IMR-90 (cell line): ENCODE results near the gene C5AR2. TPM values are rescaled to one million over a fixed set of nuclear protein-coding genes. Genes with fewer than 3 reads are reported as not detected.

ENCODE experiments used
- ATAC-seq: fragments of 200-7000 bp; cut with Tn5 transposase; 2 replicates; pipeline ENCODE4 v1.9.1; 2020; ENCODE audit warnings: low read depth, mild to moderate bottlenecking, moderate library complexity
- BruUV-seq: library from RNA; stranded (reverse); fragments of 400-500 nt; replicated peaks from 2 replicates; lab custom pipeline; 2021; lab: Mats Ljungman, UMichigan
- CTCF ChIA-PET: fragments of 300-600 bp; formaldehyde crosslinking; extraction: SDS; loops from one replicate; lab custom pipeline; 2021; ENCODE audit warnings: antibody characterized with exemption; lab: Yijun Ruan, JAX
- POLR2A ChIA-PET: fragments of 300-600 bp; sonication (Branson Sonifier 250); formaldehyde crosslinking; loops from one replicate; lab custom pipeline; 2022; ENCODE audit warnings: antibody characterized with exemption; ENCODE audit not compliant: unreplicated experiment; lab: Charles Lee
- DNase-seq: peaks from one replicate; pipeline ENCODE4 v3.0.0; 2013
- H2AFZ ChIP-seq: replicated peaks from 2 replicates; pipeline ENCODE3; 2013; ENCODE audit warnings: low read length, mild to moderate bottlenecking; ENCODE audit not compliant: poor library complexity
- H2AK5ac ChIP-seq: 2 replicates; pipeline ENCODE4 v1.6.1; 2013; ENCODE audit warnings: low read depth, low read length, inconsistent platforms
- H2AK9ac ChIP-seq: replicated peaks from 2 replicates; pipeline ENCODE3; 2013; ENCODE audit warnings: mild to moderate bottlenecking, low read depth, low read length, moderate library complexity; ENCODE audit not compliant: poor library complexity
- H2BK120ac ChIP-seq: 2 replicates; pipeline ENCODE4 v1.6.1; 2013; ENCODE audit warnings: low read depth, low read length, inconsistent platforms
- H2BK15ac ChIP-seq: 3 replicates; pipeline ENCODE4 v1.6.1; 2013; ENCODE audit warnings: low read depth, low read length, inconsistent platforms
- H2BK20ac ChIP-seq: 2 replicates; pipeline ENCODE4 v1.6.1; 2013; ENCODE audit warnings: low read depth, mild to moderate bottlenecking, inconsistent platforms, low read length, moderate library complexity
- H2BK5ac ChIP-seq: 2 replicates; pipeline ENCODE4 v1.6.1; 2013; ENCODE audit warnings: mild to moderate bottlenecking, low read depth, low read length, inconsistent platforms; ENCODE audit not compliant: poor library complexity, severe bottlenecking
- H3K14ac ChIP-seq: replicated peaks from 2 replicates; pipeline ENCODE4 v1.6.1; 2013; ENCODE audit warnings: low read depth, low read length, inconsistent platforms
- H3K18ac ChIP-seq: 2 replicates; pipeline ENCODE4 v1.6.1; 2013; ENCODE audit warnings: low read depth, low read length, control low read depth
- H3K23ac ChIP-seq: 2 replicates; pipeline ENCODE4 v1.6.1; 2013; ENCODE audit warnings: low read depth, low read length, inconsistent platforms
- H3K27ac ChIP-seq: 2 replicates; pipeline ENCODE4 v1.5.1; 2013; ENCODE audit warnings: mild to moderate bottlenecking, control low read depth, low read length; ENCODE audit not compliant: insufficient read depth
- H3K27me3 ChIP-seq: 2 replicates; pipeline ENCODE4 v1.6.1; 2013; ENCODE audit warnings: low read length; ENCODE audit not compliant: control insufficient read depth, insufficient read depth
- H3K36me3 ChIP-seq: 2 replicates; pipeline ENCODE4 v1.6.1; 2013; ENCODE audit warnings: low read length, mixed read lengths; ENCODE audit not compliant: control insufficient read depth, insufficient read depth
- H3K4ac ChIP-seq: 2 replicates; pipeline ENCODE4 v1.6.1; 2013; ENCODE audit warnings: low read depth, low read length, inconsistent platforms
- H3K4me1 ChIP-seq: 2 replicates; pipeline ENCODE4 v1.6.1; 2013; ENCODE audit warnings: low read length, mixed read lengths; ENCODE audit not compliant: control insufficient read depth, insufficient read depth
- H3K4me2 ChIP-seq: 2 replicates; pipeline ENCODE4 v1.6.1; 2013; ENCODE audit warnings: low read depth, mild to moderate bottlenecking, control low read depth, low read length, moderate library complexity
- H3K4me3 ChIP-seq: 2 replicates; pipeline ENCODE4 v1.5.1; 2013; ENCODE audit warnings: low read depth, mild to moderate bottlenecking, control low read depth, low read length, moderate library complexity; ENCODE audit not compliant: insufficient read depth
- H3K56ac ChIP-seq: 2 replicates; pipeline ENCODE4 v1.6.1; 2013; ENCODE audit warnings: low read length, inconsistent platforms; ENCODE audit not compliant: insufficient read depth; ENCODE audit errors: extremely low read depth
- H3K79me1 ChIP-seq, 2 experiments: 2 replicates each; pipeline ENCODE4 v1.6.1; 2013; ENCODE audit warnings: low read length in 2 of 2, inconsistent platforms in 1 of 2, low read depth in 1 of 2
- H3K9ac ChIP-seq: 2 replicates; pipeline ENCODE4 v1.6.1; 2013; ENCODE audit warnings: low read depth, low read length, control low read depth
- H3K9me1 ChIP-seq: 2 replicates; pipeline ENCODE4 v1.6.1; 2013; ENCODE audit warnings: low read length, inconsistent platforms; ENCODE audit not compliant: insufficient read depth
- H3K9me3 ChIP-seq: 2 replicates; pipeline ENCODE4 v1.6.1; 2013; ENCODE audit warnings: low read length; ENCODE audit not compliant: control insufficient read depth, insufficient read depth
- H4K20me1 ChIP-seq: 2 replicates; pipeline ENCODE4 v1.6.1; 2013; ENCODE audit warnings: low read length, inconsistent platforms; ENCODE audit not compliant: insufficient read depth
- H4K5ac ChIP-seq: 2 replicates; pipeline ENCODE4 v1.6.1; 2013; ENCODE audit warnings: mild to moderate bottlenecking, low read depth, low read length, control low read depth
- H4K8ac ChIP-seq, 2 experiments: 2 replicates each; pipeline ENCODE4 v1.6.1; 2013; ENCODE audit warnings: low read depth in 2 of 2, low read length in 2 of 2, control low read depth in 1 of 2, inconsistent platforms in 1 of 2
- H4K91ac ChIP-seq: 2 replicates; pipeline ENCODE4 v1.6.1; 2013; ENCODE audit warnings: low read depth, low read length, inconsistent platforms; ENCODE audit not compliant: insufficient read depth
- BHLHE40 ChIP-seq: fragments of 150-350 bp; IDR thresholded peaks from 2 replicates; pipeline ENCODE4 v1.6.1; 2016; ENCODE audit warnings: mild to moderate bottlenecking, low read depth, low read length
- CEBPB ChIP-seq: IDR thresholded peaks from 2 replicates; pipeline ENCODE4 v1.6.1; 2012; ENCODE audit warnings: low read depth, low read length, improper control_type of control experiment
- CHD1 ChIP-seq: IDR thresholded peaks from 2 replicates; pipeline ENCODE4 v1.6.1; 2012; ENCODE audit warnings: low read depth, low read length, improper control_type of control experiment
- CTCF ChIP-seq: conservative IDR thresholded peaks from 2 replicates; pipeline ENCODE4 v1.5.1; 2012; ENCODE audit warnings: mild to moderate bottlenecking, low read depth, low read length, improper control_type of control experiment
- ELK1 ChIP-seq: fragments of 150-350 bp; IDR thresholded peaks from 2 replicates; pipeline ENCODE4 v1.6.1; 2016; ENCODE audit warnings: low read depth, mild to moderate bottlenecking, low read length, moderate library complexity, borderline replicate concordance
- FOS ChIP-seq: fragments of 150-350 bp; IDR thresholded peaks from 2 replicates; pipeline ENCODE4 v1.6.1; 2016; ENCODE audit warnings: low read depth, low read length
- MAFK ChIP-seq: IDR thresholded peaks from 2 replicates; pipeline ENCODE4 v1.6.1; 2012; ENCODE audit warnings: low read depth, low read length, improper control_type of control experiment
- MAZ ChIP-seq: IDR thresholded peaks from 2 replicates; pipeline ENCODE4 v1.6.1; 2012; ENCODE audit warnings: low read depth, mild to moderate bottlenecking, low read length, improper control_type of control experiment, moderate library complexity, borderline replicate concordance
- MXI1 ChIP-seq: IDR thresholded peaks from 2 replicates; pipeline ENCODE4 v1.6.1; 2012; ENCODE audit warnings: low read depth, mild to moderate bottlenecking, low read length, moderate library complexity, borderline replicate concordance
- NFE2L2 ChIP-seq: fragments of 150-350 bp; IDR thresholded peaks from 2 replicates; pipeline ENCODE4 v1.6.1; 2016; ENCODE audit warnings: low read depth, mild to moderate bottlenecking, low read length
- POLR2A ChIP-seq: IDR thresholded peaks from 2 replicates; pipeline ENCODE4 v1.6.1; 2012; ENCODE audit warnings: mild to moderate bottlenecking, low read depth, low read length
- RAD21 ChIP-seq: IDR thresholded peaks from 2 replicates; pipeline ENCODE4 v1.6.1; 2012; ENCODE audit warnings: low read length, improper control_type of control experiment
- RCOR1 ChIP-seq: IDR thresholded peaks from 2 replicates; pipeline ENCODE4 v1.6.1; 2012; ENCODE audit warnings: mild to moderate bottlenecking, low read length, improper control_type of control experiment; ENCODE audit not compliant: insufficient replicate concordance
- RFX5 ChIP-seq: IDR thresholded peaks from 2 replicates; pipeline ENCODE4 v1.8.0; 2012; ENCODE audit warnings: low read depth, mild to moderate bottlenecking, low read length, moderate library complexity
- SMC3 ChIP-seq: fragments of 150-350 bp; IDR thresholded peaks from 2 replicates; pipeline ENCODE4 v1.6.1; 2016; ENCODE audit warnings: low read depth, mild to moderate bottlenecking, antibody characterized with exemption, low read length, moderate library complexity
- USF2 ChIP-seq: fragments of 150-350 bp; IDR thresholded peaks from 2 replicates; pipeline ENCODE4 v1.6.1; 2017; ENCODE audit warnings: mild to moderate bottlenecking, antibody characterized with exemption, low read length, low read depth
- WGBS, 2 experiments: methylation state at CpG; one replicate each; pipeline versions ENCODE4 v1.1.5 to v1.1.7; 2013; ENCODE audit warnings: missing lambda C conversion rate in 2 of 2; ENCODE audit not compliant: insufficient read length in 1 of 2; ENCODE audit errors: extremely low coverage in 2 of 2; 5-methylcytosine and 5-hydroxymethylcytosine counted together
- dilution Hi-C: fragments of 300-500 bp; cut with HindIII; formaldehyde crosslinking; loops from one replicate; pipeline ENCODE4 v1.14.3; 2018; ENCODE audit warnings: low sequenced_read_pairs; ENCODE audit not compliant: unreplicated experiment
- in situ Hi-C: fragments of 300-500 bp; cut with MboI; formaldehyde crosslinking; loops from 3 replicates; pipeline ENCODE4 v1.14.3; 2019; ENCODE audit warnings: low sequenced_read_pairs, inconsistent platforms, mixed read lengths
- intact Hi-C: fragments of 100-400 bp; cut with micrococcal nuclease; formaldehyde crosslinking; loops from 2 replicates; pipeline ENCODE4 v1.10.0; 2022
- polyA plus RNA-seq, 3 experiments: library from polyadenylated mRNA; depleted of rRNA; stranded (reverse); fragments of >200 nt; gene quantifications; 2 replicates each; pipeline ENCODE4 v1.2.3, GENCODE V29; 2012; ENCODE audit warnings: low replicate concordance in 1 of 3
- total RNA-seq: library from RNA; depleted of rRNA; stranded (reverse); fragments of >200 nt; gene quantifications from 2 replicates; pipeline ENCODE4 v1.2.3, GENCODE V29; 2012

C5AR2 gene
- total and polyA plus RNA-seq, 2 of the 4 experiments (the other 2 are of a cell fraction) = not detected

GRCh38 chr19:47309608-47310007 lies 22.4 kb upstream of the C5AR2 start, which contains the start of gene C5AR1:
C5AR1 (plus strand) TSS chr19:47309861; CDS start chr19:47309896, 35 bp downstream.
- intact Hi-C loops = loop anchor here (5.0 kb wide), 2 partner anchors 38 to 388 kb away; partner anchors contain the start of gene DHX34

More at GRCh38 chr19:47309608-47310007, 22.4 kb upstream of the C5AR2 start, which contains the start of gene C5AR1:
- no peak within 1 kb of the TSS for H2BK15ac ChIP-seq
- H2AK9ac ChIP-seq = no peak within 1 kb of the TSS
- no peak for DNase-seq
- H3K18ac ChIP-seq = no peak within 1 kb of the TSS
- H3K4me3 ChIP-seq = no peak within 1 kb of the TSS
- BruUV-seq = no TSS peak
- H4K91ac ChIP-seq = no peak within 1 kb of the TSS
- in situ Hi-C loops = no loop called here
- H3K36me3 ChIP-seq = no peaks in the 10 kb centered on the region
- no peak within 1 kb of the TSS for H3K56ac ChIP-seq
- peak within 1 kb of the TSS; percentile 23 for H2AFZ ChIP-seq
- H3K9me1 ChIP-seq = 0 out of 2 replicates have a peak, but pooled peaks cover 4% of the 10 kb centered on the region
- no peak within 1 kb of the TSS for H2BK20ac ChIP-seq
- TF ChIP-seq BHLHE40 (no peak), POLR2A (no peak), CEBPB (no peak), CHD1 (no peak), RAD21 (no peak), RFX5 (no peak), SMC3 (no peak), NFE2L2 (no peak), FOS (no peak), MXI1 (no peak), USF2 (no peak), ELK1 (no peak), MAFK (no peak), MAZ (no peak), CTCF (no peak), RCOR1 (no peak)
- H4K5ac ChIP-seq = no peak within 1 kb of the TSS
- dilution Hi-C loops = no loop called here
- WGBS, 2 experiments = 48% methylated on average over 5 of the region's 12 CpGs; no CpG with 5 or more reads in 1 of the 2 experiments
- no peak within 1 kb of the TSS for H4K8ac ChIP-seq
- no peak within 1 kb of the TSS for H3K9ac ChIP-seq
- no peak within 1 kb of the TSS for H2BK5ac ChIP-seq
- no peak within 1 kb of the TSS for H3K27ac ChIP-seq
- no peak within 1 kb of the TSS for H3K14ac ChIP-seq
- ATAC-seq = no peak
- H2BK120ac ChIP-seq = peak within 1 kb of the TSS; percentile 31; the same call in 1 of the 2 replicates
- H3K4ac ChIP-seq = peak within 1 kb of the TSS; percentile 26; the same call in 1 of the 2 replicates
- no peak within 1 kb of the TSS for H2AK5ac ChIP-seq
- H3K4me2 ChIP-seq = no peak within 1 kb of the TSS
- H3K79me1 ChIP-seq = no peaks in the 10 kb centered on the region
- ChIA-PET POLR2A (no interaction called here), CTCF (interaction anchor here (1.3 kb wide), 1 partner anchor 81 kb away, joined by 4 read pairs; no protein-coding TSS in a partner anchor)
- H3K27me3 ChIP-seq = no peaks in the 10 kb centered on the region
- H3K9me3 ChIP-seq = no peaks in the 10 kb centered on the region
- no peaks in the 10 kb centered on the region for H3K4me1 ChIP-seq
- no peak within 1 kb of the TSS for H3K23ac ChIP-seq
- H4K20me1 ChIP-seq = no peaks in the 10 kb centered on the region
